Hepatocyte (in vitro differentiated cells): Measurements from ENCODE around the gene CORO2B. TPM values are rescaled to one million over a fixed set of nuclear protein-coding genes. Genes with fewer than 3 reads are reported as not detected.

Source experiments
- DNase-seq: peaks from one replicate; pipeline ENCODE4 v3.0.0-alpha.2; 2016; ENCODE audit warnings: low spot score
- H2AFZ ChIP-seq: fragments of 200-600 bp; sonication (generic); 2 replicates; pipeline ENCODE4 v1.6.0; 2016; ENCODE audit warnings: antibody characterized with exemption, mild to moderate bottlenecking
- H3K27ac ChIP-seq: fragments of 200-600 bp; sonication (generic); 2 replicates; pipeline ENCODE4 v1.5.1; 2016; ENCODE audit warnings: mild to moderate bottlenecking
- H3K27me3 ChIP-seq: fragments of 200-600 bp; sonication (generic); 2 replicates; pipeline ENCODE4 v1.6.1; 2016
- H3K36me3 ChIP-seq: fragments of 200-600 bp; sonication (generic); replicated peaks from 2 replicates; pipeline ENCODE4 v1.5.1; 2016; ENCODE audit warnings: low read depth; ENCODE audit not compliant: insufficient read depth
- H3K4me1 ChIP-seq: fragments of 200-600 bp; sonication (generic); 2 replicates; pipeline ENCODE4 v1.5.1; 2016; ENCODE audit warnings: mild to moderate bottlenecking, moderate library complexity; ENCODE audit not compliant: insufficient read depth
- H3K4me2 ChIP-seq: fragments of 200-600 bp; sonication (generic); 2 replicates; pipeline ENCODE4 v1.6.0; 2016
- H3K4me3 ChIP-seq: fragments of 200-600 bp; sonication (generic); 2 replicates; pipeline ENCODE4 v1.5.1; 2016; ENCODE audit warnings: mild to moderate bottlenecking
- H3K79me2 ChIP-seq: fragments of 200-600 bp; sonication (generic); 2 replicates; pipeline ENCODE4 v1.6.0; 2017; ENCODE audit warnings: mild to moderate bottlenecking
- H3K9me2 ChIP-seq: fragments of 200-600 bp; sonication (generic); replicated peaks from 2 replicates; pipeline ENCODE4 v1.6.0; 2017; ENCODE audit warnings: mild to moderate bottlenecking; ENCODE audit not compliant: insufficient read depth
- H3K9me3 ChIP-seq: fragments of 200-600 bp; sonication (generic); 2 replicates; pipeline ENCODE4 v1.5.1; 2016; ENCODE audit warnings: low read depth, mild to moderate bottlenecking
- H4K20me1 ChIP-seq: fragments of 200-600 bp; sonication (generic); 2 replicates; pipeline ENCODE4 v1.6.0; 2016; ENCODE audit warnings: mild to moderate bottlenecking; ENCODE audit not compliant: insufficient read depth, poor library complexity, severe bottlenecking
- CTCF ChIP-seq: fragments of 200-600 bp; sonication (generic); IDR thresholded peaks from 2 replicates; pipeline ENCODE4 v1.5.1; 2016; ENCODE audit warnings: antibody characterized with exemption, mild to moderate bottlenecking; ENCODE audit not compliant: poor library complexity
- EZH2 ChIP-seq: fragments of 200-600 bp; sonication (generic); IDR thresholded peaks from 2 replicates; pipeline ENCODE4 v1.6.1; 2016; ENCODE audit warnings: antibody characterized with exemption, mild to moderate bottlenecking, borderline replicate concordance
- EZH2phosphoT487 ChIP-seq: fragments of 200-600 bp; sonication (generic); IDR thresholded peaks from one replicate; pipeline ENCODE4 v1.6.1; 2018; ENCODE audit warnings: antibody characterized with exemption, mild to moderate bottlenecking, low read depth, moderate library complexity; ENCODE audit not compliant: unreplicated experiment, severe bottlenecking
- WGBS: methylation state at CpG from one replicate; pipeline ENCODE4 v1.1.6; 2016; ENCODE audit warnings: low lambda C conversion rate; ENCODE audit errors: missing lambda C conversion rate; 5-methylcytosine and 5-hydroxymethylcytosine counted together
- polyA plus RNA-seq: library from polyadenylated mRNA; unstranded; fragments of >200 nt; fragmentation: Nextera tagmentation; extraction: Ambion mirVana; gene quantifications from 2 replicates; pipeline ENCODE4 v1.2.1, GENCODE V29; 2016
- total RNA-seq: library from RNA; depleted of rRNA; stranded (reverse); fragments of >200 nt; gene quantifications from 2 replicates; pipeline ENCODE4 v1.2.3, GENCODE V29; 2014

Gene CORO2B
- total and polyA plus RNA-seq, 2 experiments from 2014 or later: 2.9 to 5.1 TPM

DNA sequence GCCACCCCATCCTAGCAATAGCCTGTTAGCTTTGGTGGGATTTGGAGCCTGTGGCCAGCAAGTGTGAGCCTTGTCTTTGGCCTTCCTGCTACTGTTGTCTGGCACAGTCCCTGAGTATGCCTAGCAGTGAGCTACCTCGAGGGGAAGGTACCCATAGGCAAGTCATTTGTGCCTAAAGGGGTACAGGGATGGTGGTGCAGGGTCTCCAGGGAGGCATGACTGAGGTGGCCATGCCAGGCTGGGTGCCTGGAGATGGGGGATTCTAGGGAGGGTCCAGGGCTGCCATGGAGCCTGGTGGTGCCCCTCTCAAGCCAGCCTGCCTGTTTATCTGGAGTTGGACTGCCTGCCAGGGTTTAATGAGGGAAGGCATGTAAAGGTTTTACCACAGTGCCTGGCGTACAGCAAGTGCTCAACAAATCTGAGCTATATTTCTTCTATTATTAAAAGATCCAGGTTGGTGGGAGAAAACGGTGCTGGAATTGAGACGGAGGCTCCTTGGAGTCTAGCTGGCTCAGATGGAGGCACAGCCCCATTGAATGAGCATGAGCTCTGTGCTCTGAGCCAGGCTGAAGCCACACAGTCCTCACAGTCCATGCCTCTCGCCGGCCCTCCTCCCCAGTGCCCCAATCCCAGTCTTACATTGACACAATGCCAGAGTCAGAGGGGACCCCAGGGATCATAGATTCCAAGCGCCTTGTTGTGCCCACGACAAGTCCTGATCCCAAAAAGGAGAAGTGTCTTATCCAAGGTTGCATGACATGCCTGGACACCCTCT is 76.2 kb downstream of the CORO2B start:
- no peaks in the 10 kb centered on the region for H3K27me3 ChIP-seq
- H3K9me3 ChIP-seq: no peaks in the 10 kb centered on the region
- H3K36me3 ChIP-seq: no peaks in the 10 kb centered on the region
- H3K4me2 ChIP-seq: no peak overlapping the region
- no peaks in the 10 kb centered on the region for H4K20me1 ChIP-seq
- no peak for TF ChIP-seq CTCF
- TF ChIP-seq EZH2phosphoT487: no peak
- no peak for TF ChIP-seq EZH2
- H3K4me3 ChIP-seq: no peak overlapping the region
- WGBS: 90% methylated on average over 8 of the region's 8 CpGs
- H3K27ac ChIP-seq: no peak overlapping the region
- no peaks in the 10 kb centered on the region for H3K9me2 ChIP-seq
- no peak overlapping the region for H2AFZ ChIP-seq
- no peaks in the 10 kb centered on the region for H3K4me1 ChIP-seq
- DNase-seq: no peak
- no peaks in the 10 kb centered on the region for H3K79me2 ChIP-seq

- 77% methylated on average over 5 of the region's 8 CpGs for WGBS
- Histone ChIP-seq H2AFZ (no peak overlapping the region), H3K36me3 (no peaks in the 10 kb centered on the region), H3K27ac (no peak overlapping the region), H3K9me3 (no peaks in the 10 kb centered on the region), H3K4me2 (no peak overlapping the region), H3K4me1 (no peaks in the 10 kb centered on the region), H3K9me2 (no peaks in the 10 kb centered on the region), H3K27me3 (no peaks in the 10 kb centered on the region), H3K4me3 (no peak overlapping the region), H4K20me1 (no peaks in the 10 kb centered on the region), H3K79me2 (no peaks in the 10 kb centered on the region)
- TF ChIP-seq CTCF: no peak
- no peak for TF ChIP-seq EZH2phosphoT487
- no peak for DNase-seq
Measured at GRCh38 chr15:68655686-68656437, 77.1 kb downstream of the CORO2B start.

DNA sequence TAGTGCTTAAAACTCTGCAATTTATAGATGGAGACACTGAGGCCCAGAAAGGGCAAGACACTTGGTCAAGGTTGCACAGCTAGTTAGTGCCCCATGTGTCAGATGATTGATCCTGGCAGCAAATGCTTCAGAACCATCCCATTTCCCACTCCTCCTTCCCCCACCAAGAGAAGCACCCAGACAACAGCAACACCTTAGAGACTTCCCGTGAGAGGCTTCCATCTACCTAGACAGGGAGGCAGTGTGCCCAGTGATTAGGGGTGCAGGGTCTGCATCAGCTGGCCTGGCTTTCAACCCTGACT is 77.6 kb downstream of the CORO2B start:
- no peaks in the 10 kb centered on the region for H3K79me2 ChIP-seq
- H2AFZ ChIP-seq: no peak overlapping the region
- H3K27me3 ChIP-seq: no peaks in the 10 kb centered on the region
- H3K9me2 ChIP-seq: no peaks in the 10 kb centered on the region
- H3K4me2 ChIP-seq: no peak overlapping the region
- H3K36me3 ChIP-seq: no peaks in the 10 kb centered on the region
- no peak overlapping the region for H3K27ac ChIP-seq
- no peak overlapping the region for H3K4me3 ChIP-seq
- DNase-seq: no peak
- H3K4me1 ChIP-seq: no peaks in the 10 kb centered on the region
- H3K9me3 ChIP-seq: no peaks in the 10 kb centered on the region
- no peaks in the 10 kb centered on the region for H4K20me1 ChIP-seq
- WGBS: 89% methylated on average over 1 of the region's 1 CpG
- TF ChIP-seq EZH2phosphoT487 (no peak), EZH2 (no peak), CTCF (no peak)
